Measurements from ENCODE around the gene SMKR1.
"Not testable (repeated sequence)": the region's sequence is repeated elsewhere in the genome, so short reads cannot be mapped to it uniquely, and the experiment has no call there.

Gene SMKR1

DNA sequence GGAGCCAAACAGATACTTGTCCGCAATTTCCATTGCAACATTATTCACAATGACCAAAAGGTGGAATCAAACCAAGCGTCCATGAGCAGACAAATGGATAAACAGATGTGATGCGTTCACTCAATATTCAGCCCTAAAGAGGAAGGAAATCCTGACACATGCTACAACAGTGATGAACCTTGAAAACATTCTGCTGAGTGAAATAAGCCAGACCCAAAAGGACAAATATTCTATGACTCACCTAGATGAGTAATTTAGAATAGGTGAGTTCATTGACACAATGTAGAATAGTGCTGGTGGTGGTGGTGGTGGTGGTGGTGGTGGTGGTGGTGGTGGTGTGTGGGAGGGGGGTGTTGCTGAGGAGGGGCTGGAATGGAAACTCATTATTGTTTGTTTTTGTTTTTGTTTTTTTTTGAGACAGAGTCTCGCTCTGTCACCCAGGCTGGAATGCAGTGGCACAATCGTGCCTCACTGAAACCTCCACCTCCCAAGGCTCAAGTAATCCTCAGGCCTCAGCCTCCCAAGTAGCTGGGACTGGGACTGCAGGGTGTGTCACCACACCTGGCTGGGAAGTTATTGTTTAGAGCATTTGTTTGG lies 28.6 kb downstream of the SMKR1 start:
- peak; percentile 3 for DNase-seq

- DNase-seq = no peak
Observed at GRCh38 chr7:129531721-129532120, 29.4 kb downstream of the SMKR1 start.

DNA sequence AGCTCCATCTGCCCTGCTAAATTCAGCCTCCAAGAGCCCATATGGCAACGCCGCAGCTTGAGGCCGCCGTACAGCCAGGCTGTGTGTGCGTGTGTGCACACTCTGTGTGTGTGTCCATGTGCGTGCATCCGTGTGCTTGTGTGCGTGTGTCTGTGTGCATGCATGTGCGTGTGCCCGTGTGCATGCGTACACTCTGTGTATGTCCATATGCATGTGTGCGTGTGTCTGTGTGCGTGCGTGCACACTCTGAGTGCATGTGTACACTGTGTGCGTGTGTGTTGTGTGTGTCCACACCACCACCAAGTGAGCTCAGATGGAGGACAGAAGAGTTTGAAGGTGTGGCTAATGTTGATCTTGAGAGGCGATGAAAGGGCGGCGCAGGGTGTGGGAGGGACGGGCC lies 30.0 kb downstream of the SMKR1 start:
- DNase-seq = no peak

- not testable (repeated sequence) for DNase-seq
Observed at GRCh38 chr7:129534558-129535274, 32.4 kb downstream of the SMKR1 start.

GRCh38 chr7:129535896-129536295 lies 33.6 kb downstream of the SMKR1 start:
- no peak for DNase-seq

- DNase-seq = no peak
Observed at GRCh38 chr7:129536323-129536722, 34.0 kb downstream of the SMKR1 start.

GRCh38 chr7:129538790-129539189 lies 36.5 kb downstream of the SMKR1 start:
- DNase-seq = no peak

GRCh38 chr7:129540340-129540739 lies 38.0 kb downstream of the SMKR1 start:
- no peak for DNase-seq

GRCh38 chr7:129544700-129545099 lies 42.4 kb downstream of the SMKR1 start:
- no peak for DNase-seq

GRCh38 chr7:129550693-129551360 lies 48.5 kb downstream of the SMKR1 start:
- DNase-seq = peak; percentile 28

DNA sequence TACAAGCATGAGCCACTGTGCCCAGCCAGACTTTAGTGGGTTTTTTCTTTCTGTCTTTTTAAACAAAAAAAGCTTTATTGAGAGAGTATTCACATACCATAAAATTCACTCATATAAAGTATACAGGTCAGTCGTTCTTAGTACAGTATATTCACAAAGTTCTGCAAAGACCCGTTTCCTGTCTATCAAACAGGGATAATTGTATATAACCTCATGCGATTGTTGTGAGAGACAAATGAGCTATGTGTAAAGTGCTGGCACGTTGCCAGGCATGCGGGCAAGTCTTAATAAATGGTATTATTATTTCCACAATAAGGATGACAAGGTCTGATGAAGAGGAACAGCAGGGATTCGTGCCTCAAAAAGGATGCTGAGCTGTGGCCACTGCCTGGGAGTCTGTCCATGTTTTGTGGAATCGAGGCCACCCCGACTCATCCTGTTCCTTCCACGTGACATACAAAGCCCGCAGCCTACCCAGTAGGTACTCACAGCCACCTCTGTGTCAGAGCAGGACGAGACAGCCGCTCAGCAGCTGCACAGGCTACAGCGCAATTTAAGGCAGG lies 51.6 kb downstream of the SMKR1 start:
- DNase-seq = no peak

- DNase-seq = no peak
Observed at GRCh38 chr7:129556607-129557133, 54.3 kb downstream of the SMKR1 start.

GRCh38 chr7:129557686-129558481 lies 55.6 kb downstream of the SMKR1 start:
- DNase-seq = no peak

DNA sequence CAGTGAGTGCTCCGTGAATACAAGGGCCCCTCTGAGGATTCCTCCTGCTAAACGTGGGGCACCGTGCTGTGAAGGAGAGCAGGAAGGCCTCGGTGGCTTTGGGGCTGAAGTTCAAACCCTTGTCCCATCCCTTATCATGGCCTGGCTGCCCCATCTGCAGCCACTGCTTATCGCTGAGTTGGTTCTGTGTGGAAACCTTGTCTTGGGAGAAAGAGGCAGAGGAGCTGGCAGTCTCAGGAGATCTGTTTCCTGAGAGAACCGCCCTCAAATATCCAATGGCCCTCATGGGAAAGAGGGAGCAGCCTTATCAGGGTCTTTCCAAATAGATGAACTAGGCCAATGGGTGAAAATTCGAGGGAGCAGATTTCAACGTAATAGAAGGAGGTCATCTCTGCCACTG lies 57.2 kb downstream of the SMKR1 start:
- DNase-seq = no peak

GRCh38 chr7:129560831-129561230 lies 58.5 kb downstream of the SMKR1 start:
- DNase-seq = no peak

DNA sequence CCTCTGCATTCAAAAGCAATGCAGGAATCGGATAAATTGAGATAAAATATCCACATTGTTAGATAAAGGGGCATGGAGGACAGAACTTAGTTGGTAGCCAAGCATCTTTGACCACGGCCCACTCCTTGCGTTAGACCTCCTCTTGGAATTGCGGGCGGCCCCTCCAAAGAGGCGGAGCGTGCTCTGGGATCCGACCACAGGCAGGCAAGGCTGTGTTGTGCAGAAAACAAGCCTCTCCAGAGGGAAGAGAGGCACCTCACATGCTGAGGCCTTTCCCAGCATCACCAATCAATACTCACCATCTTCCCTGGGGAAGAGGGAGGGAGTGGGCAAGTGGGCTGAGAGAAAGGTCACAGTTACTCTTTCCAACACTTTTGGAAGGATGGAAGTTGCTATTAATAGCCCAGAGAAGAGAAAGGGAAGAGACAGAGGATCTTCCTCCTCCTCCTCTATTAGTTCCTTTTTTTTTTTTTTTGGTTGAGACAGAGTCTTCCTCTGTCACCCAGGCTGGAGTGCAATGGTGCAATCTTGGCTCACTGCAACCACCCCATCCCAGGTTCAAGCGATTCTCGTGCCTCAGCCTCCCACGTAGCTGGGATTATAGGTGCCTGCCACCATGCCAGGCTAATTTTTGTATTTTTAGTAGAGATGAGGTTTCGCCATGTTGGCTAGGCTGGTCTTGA lies 59.5 kb downstream of the SMKR1 start:
- DNase-seq = no peak

All from T1000 (cell line).